ENCODE data around the gene RASSF5.

Gene RASSF5

GRCh38 chr1:206518206-206518605 lies 10.9 kb downstream of the RASSF5 start:
- DNase-seq: no peak

- DNase-seq: no peak
These were observed 11.4 kb downstream of the RASSF5 start for GRCh38 chr1:206518743-206519142.

GRCh38 chr1:206521127-206521526 lies 13.8 kb downstream of the RASSF5 start:
- DNase-seq: peak; percentile 30 to 66

- no peak for DNase-seq
These were observed 14.5 kb downstream of the RASSF5 start for GRCh38 chr1:206521694-206522402.

GRCh38 chr1:206524739-206525364 lies 17.5 kb downstream of the RASSF5 start:
- DNase-seq: no peak

GRCh38 chr1:206526064-206526911 lies 19.0 kb downstream of the RASSF5 start:
- DNase-seq: no peak

- DNase-seq: no peak
These were observed 22.1 kb downstream of the RASSF5 start for GRCh38 chr1:206529425-206529824.

- no peak for DNase-seq
These were observed 25.0 kb downstream of the RASSF5 start for GRCh38 chr1:206532368-206532767.

- DNase-seq: no peak
These were observed 27.2 kb downstream of the RASSF5 start for GRCh38 chr1:206534552-206534951.

- no peak for DNase-seq
These were observed 28.5 kb downstream of the RASSF5 start for GRCh38 chr1:206535853-206536188.

GRCh38 chr1:206537141-206537540 lies 29.8 kb downstream of the RASSF5 start:
- DNase-seq: no peak

- DNase-seq: no peak
These were observed 30.9 kb downstream of the RASSF5 start for GRCh38 chr1:206538086-206538770.

GRCh38 chr1:206538901-206539640 lies 31.7 kb downstream of the RASSF5 start:
- DNase-seq: no peak

- DNase-seq: no peak
These were observed 32.9 kb downstream of the RASSF5 start for GRCh38 chr1:206540044-206540780.

- DNase-seq: no peak
These were observed 34.0 kb downstream of the RASSF5 start for GRCh38 chr1:206541236-206541833.

- peak; percentile 57 to 70 for DNase-seq
These were observed 37.4 kb downstream of the RASSF5 start for GRCh38 chr1:206544562-206545257.

- no peak for DNase-seq
These were observed 38.0 kb downstream of the RASSF5 start for GRCh38 chr1:206545351-206545750.

GRCh38 chr1:206547104-206547503 lies 39.8 kb downstream of the RASSF5 start:
- DNase-seq: no peak

GRCh38 chr1:206550446-206550845 lies 43.1 kb downstream of the RASSF5 start:
- DNase-seq: no peak

GRCh38 chr1:206551296-206551985 lies 44.1 kb downstream of the RASSF5 start:
- no peak for DNase-seq

All from SHP77 (cell line).